HS-5 (cell line): Measurements from ENCODE around the gene BTG1.
"Not testable (repeated sequence)": the region's sequence is repeated elsewhere in the genome, so short reads cannot be mapped to it uniquely, and the experiment has no call there.

Source experiments
- DNase-seq: peaks from one replicate; pipeline ENCODE4 v3.0.0-alpha.2; 2012; ENCODE audit warnings: low read depth

Gene BTG1

DNA sequence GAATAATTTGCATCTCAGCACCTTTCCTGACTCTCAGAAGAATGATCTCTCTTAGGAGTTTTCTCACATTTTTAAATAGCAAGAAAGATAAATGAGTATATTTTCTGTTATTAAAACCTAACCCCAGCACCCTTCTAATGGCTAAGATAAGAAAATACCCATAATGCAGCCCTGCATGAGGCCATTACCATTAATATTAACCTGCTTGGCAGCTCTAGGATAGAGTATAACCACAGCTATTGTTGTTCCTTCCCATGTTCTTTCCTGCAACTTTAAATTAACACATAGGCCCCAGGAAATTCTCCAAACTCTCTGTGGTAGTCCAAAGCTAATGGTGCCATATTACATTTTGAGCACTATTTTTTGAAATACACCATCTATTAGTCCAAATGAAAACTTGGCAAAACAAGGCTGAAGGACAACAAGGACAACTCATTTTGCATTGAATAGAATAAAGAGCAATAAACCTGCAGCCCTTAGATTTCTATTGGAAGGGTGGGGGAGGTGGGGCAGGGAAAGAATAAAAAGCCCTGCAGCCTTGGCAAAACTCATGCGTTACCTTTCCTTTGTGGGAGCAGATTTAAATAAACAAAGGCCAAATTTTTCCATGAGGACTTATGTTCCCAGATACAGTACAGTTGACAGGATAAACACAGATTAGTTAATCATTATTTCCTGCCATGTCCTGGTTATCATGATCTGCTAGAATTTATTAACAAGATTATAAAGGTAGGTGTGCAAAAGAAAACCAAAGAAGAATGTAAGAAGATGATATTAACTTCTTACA lies 46.9 kb downstream of the BTG1 start:
- DNase-seq: no peak

DNA sequence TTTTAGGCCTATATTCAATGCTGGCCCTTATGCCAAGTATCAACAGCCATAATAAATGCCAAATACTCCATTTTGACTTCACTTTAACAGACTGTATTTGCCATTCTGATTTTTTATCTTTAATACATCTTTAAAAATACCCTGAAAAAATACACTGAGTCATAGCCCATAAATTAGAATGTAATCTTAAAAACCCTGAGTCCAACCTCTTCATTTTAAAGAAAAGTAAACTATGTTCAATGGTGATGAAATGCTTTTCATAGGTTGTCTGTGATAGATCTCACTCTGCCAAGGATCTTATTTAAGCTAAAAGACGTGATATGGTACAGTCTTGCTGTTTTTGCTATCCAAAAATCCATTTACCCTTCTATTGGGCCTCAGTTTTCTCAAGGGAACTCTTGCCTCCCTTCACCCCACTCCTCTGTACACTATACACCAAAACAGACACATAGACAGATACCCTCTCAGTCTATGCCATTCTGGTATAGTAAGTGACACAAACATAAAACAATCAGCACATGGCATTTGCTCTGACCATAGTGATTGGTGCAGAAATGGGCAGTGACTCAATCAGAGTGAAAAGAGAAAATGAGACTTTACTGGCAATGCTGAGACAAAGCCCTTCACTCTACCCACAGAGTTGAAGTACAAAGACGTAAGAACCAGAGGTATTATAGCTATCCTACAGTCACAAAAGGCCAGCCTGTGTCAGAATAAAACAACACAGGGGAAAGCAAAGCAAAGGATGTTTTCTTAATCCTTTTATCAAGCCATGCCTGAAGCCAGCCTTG lies 49.1 kb downstream of the BTG1 start:
- no peak for DNase-seq

DNA sequence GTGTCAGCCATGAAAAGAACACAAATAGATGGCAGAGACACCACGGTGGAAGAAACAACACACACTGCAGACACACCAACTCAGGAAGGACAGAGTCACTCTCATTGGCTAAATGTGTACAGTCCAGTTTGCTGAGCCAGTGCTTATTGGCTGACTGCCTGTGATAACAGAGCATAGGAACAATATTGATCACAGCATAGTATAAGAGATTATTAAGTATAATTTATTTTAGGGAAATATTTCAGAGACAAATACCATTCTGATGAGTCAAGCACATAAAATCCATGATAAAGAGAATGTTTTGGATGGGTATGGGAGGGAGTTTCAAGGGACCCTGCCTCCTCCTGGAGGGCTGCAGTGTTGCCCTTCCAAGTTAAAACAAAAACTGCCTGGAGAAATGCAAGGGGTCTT lies 50.9 kb downstream of the BTG1 start:
- DNase-seq: no peak

DNA sequence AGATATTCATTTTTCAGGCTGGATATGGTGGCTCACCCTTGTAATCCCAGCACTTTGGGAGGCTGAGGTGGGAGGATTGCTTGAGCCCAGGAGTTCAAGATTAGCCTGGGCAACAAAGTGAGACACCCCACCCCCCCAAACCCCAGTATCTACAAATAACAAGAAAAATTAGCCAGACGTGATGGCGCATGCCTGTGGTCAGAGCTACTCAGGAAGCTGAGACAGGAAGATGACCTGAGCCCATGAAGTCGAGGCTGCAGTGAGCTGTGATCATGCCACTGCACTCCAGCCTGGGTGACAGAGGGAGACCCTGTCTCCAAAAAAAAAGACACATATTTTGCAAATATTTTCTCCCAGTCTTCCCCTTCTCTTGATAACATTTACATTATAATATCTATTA lies 51.3 kb downstream of the BTG1 start:
- not testable (repeated sequence) for DNase-seq
